ENCODE data around the gene SEL1L. TPM values are rescaled to one million over a fixed set of nuclear protein-coding genes. Genes with fewer than 3 reads are reported as not detected.

The SEL1L gene
- polyA plus RNA-seq, 1 of the 3 experiments (the other 2 are of a cell fraction) = 13.8 TPM

- no peaks in the 10 kb centered on the region for H3K4me1 ChIP-seq (ENCODE audit: control insufficient read depth in 1 of 2, insufficient read depth in 2 of 2, low read depth in 1 of 2, low read length in 1 of 2)
- no peak overlapping the region for H3K27ac ChIP-seq (ENCODE audit: low read depth in 2 of 2, low read length in 1 of 2)
- H3K27me3 ChIP-seq (ENCODE audit: insufficient read depth) = no peaks in the 10 kb centered on the region
- POLR2A ChIA-PET = no interaction called here
- DNase-seq = no peak
- CTCF ChIA-PET = no interaction called here
- H3K4me3 ChIP-seq (ENCODE audit: low read depth in 2 of 2, low read length in 1 of 2) = no peak overlapping the region
- H4K20me1 ChIP-seq (ENCODE audit: insufficient read depth) = no peaks in the 10 kb centered on the region
- no peak overlapping the region for H3K9ac ChIP-seq
- no peaks in the 10 kb centered on the region for H3K9me3 ChIP-seq
- H2AFZ ChIP-seq (ENCODE audit: low read depth) = no peak overlapping the region
- H3K4me2 ChIP-seq = no peak overlapping the region
- 12% methylated on average over 3 of the region's 3 CpGs for WGBS (ENCODE audit: low lambda C conversion rate)
- H3F3A ChIP-seq (replicated peaks; ENCODE audit: insufficient read depth) = no peaks in the 10 kb centered on the region
- no peaks in the 10 kb centered on the region for H3K79me2 ChIP-seq (ENCODE audit: insufficient read depth)
- no peak for TF ChIP-seq MAX (IDR thresholded peaks at IDR 0.05; ENCODE audit: low read depth)
- no peak for TF ChIP-seq ELF1 (IDR thresholded peaks at IDR 0.05)
- TF ChIP-seq POLR2AphosphoS5 (IDR thresholded peaks at IDR 0.05; ENCODE audit: low read depth, low read length) = no peak
- no peak for TF ChIP-seq RAD21 (IDR thresholded peaks at IDR 0.05; ENCODE audit: low read length)
- no peaks in the 10 kb centered on the region for H3K9me2 ChIP-seq
- no peaks in the 10 kb centered on the region for H3K36me3 ChIP-seq (replicated peaks in 1 of 2; ENCODE audit: control insufficient read depth in 1 of 2, insufficient read depth in 2 of 2, low read length in 1 of 2)
Measured at GRCh38 chr14:81582420-81582819, 48.8 kb upstream of the SEL1L start.

- Histone ChIP-seq H3K27me3 (ENCODE audit: insufficient read depth) (no peaks in the 10 kb centered on the region), H2AFZ (ENCODE audit: low read depth) (no peak overlapping the region), H3K9ac (no peak overlapping the region), H3K4me1 (ENCODE audit: control insufficient read depth in 1 of 2, insufficient read depth in 2 of 2, low read depth in 1 of 2, low read length in 1 of 2) (no peaks in the 10 kb centered on the region), H3K79me2 (ENCODE audit: insufficient read depth) (no peaks in the 10 kb centered on the region), H3K27ac (ENCODE audit: low read depth in 2 of 2, low read length in 1 of 2) (no peak overlapping the region), H3K9me3 (no peaks in the 10 kb centered on the region), H4K20me1 (ENCODE audit: insufficient read depth) (no peaks in the 10 kb centered on the region), H3K9me2 (no peaks in the 10 kb centered on the region), H3K4me3 (ENCODE audit: low read depth in 2 of 2, low read length in 1 of 2) (no peak overlapping the region), H3F3A (replicated peaks; ENCODE audit: insufficient read depth) (no peaks in the 10 kb centered on the region), H3K4me2 (no peak overlapping the region), H3K36me3 (replicated peaks in 1 of 2; ENCODE audit: control insufficient read depth in 1 of 2, insufficient read depth in 2 of 2, low read length in 1 of 2) (no peaks in the 10 kb centered on the region)
- TF ChIP-seq TAF1 (IDR thresholded peaks at IDR 0.05; ENCODE audit: borderline replicate concordance, low read depth, low read length) = no peak
- no peak for TF ChIP-seq RXRA (IDR thresholded peaks at IDR 0.05; ENCODE audit: borderline replicate concordance, low read depth)
- TF ChIP-seq GATA2 (CRISPR knock-in tag; IDR thresholded peaks at IDR 0.05) = no peak
- no peak for TF ChIP-seq RCOR1 (IDR thresholded peaks at IDR 0.05; ENCODE audit: low read length)
- no peak for TF ChIP-seq EZH2phosphoT487 (IDR thresholded peaks at IDR 0.05; ENCODE audit: borderline replicate concordance, low read depth)
- no peak for TF ChIP-seq SMC3 (IDR thresholded peaks at IDR 0.05; ENCODE audit: low read depth, low read length)
- TF ChIP-seq TEAD4 (IDR thresholded peaks at IDR 0.05; ENCODE audit: borderline replicate concordance, insufficient read depth) = no peak
- TF ChIP-seq GABPA (IDR thresholded peaks at IDR 0.05; ENCODE audit: low read depth) = no peak
- no peak for TF ChIP-seq USF2 (IDR thresholded peaks at IDR 0.05; ENCODE audit: borderline replicate concordance, low read depth, low read length)
- no peak for TF ChIP-seq SIN3A (IDR thresholded peaks at IDR 0.05; ENCODE audit: borderline replicate concordance, low read depth, low read length)
- no peak for TF ChIP-seq MAX (IDR thresholded peaks at IDR 0.05; ENCODE audit: low read depth)
- no peak for TF ChIP-seq JUND (IDR thresholded peaks at IDR 0.05)
- no peak for TF ChIP-seq RAD21 (IDR thresholded peaks at IDR 0.05; ENCODE audit: low read length)
- TF ChIP-seq MXI1 (IDR thresholded peaks at IDR 0.05; ENCODE audit: low read depth, low read length) = no peak
- no peak for TF ChIP-seq NRF1 (IDR thresholded peaks at IDR 0.05; ENCODE audit: low read depth, low read length)
- no peak for TF ChIP-seq MEF2A (IDR thresholded peaks at IDR 0.05; ENCODE audit: borderline replicate concordance, low read depth)
- no peak for TF ChIP-seq CHD2 (IDR thresholded peaks at IDR 0.05; ENCODE audit: low read length, partially characterized antibody)
- no peak for TF ChIP-seq RFX5 (IDR thresholded peaks at IDR 0.05; ENCODE audit: low read length)
- ChIA-PET POLR2A (no interaction called here), CTCF (no interaction called here)
- WGBS (ENCODE audit: low lambda C conversion rate) = 4% methylated on average over 2 of the region's 2 CpGs
- DNase-seq = no peak
Measured at GRCh38 chr14:81579115-81579514, 45.5 kb upstream of the SEL1L start.

Measured in SK-N-SH (cell line).